Thymus (tissue), 11 donors: Measurements from ENCODE around the gene RHBDD2. TPM values are rescaled to one million over a fixed set of nuclear protein-coding genes. Genes with fewer than 3 reads are reported as not detected.
"Not testable (repeated sequence)": the region's sequence is repeated elsewhere in the genome, so short reads cannot be mapped to it uniquely, and the experiment has no call there.

ENCODE experiments used
- DNase-seq, 9 donors: peaks; one replicate each; pipeline ENCODE4 v3.0.0-alpha.2; 2013; ENCODE audit warnings: low spot score in 9 of 9, low read depth in 6 of 9, missing footprints in 1 of 9
- H3K27ac ChIP-seq, 2 donors: one replicate each; pipeline ENCODE4 v1.5.1; 2013; ENCODE audit warnings: control low read depth in 1 of 2, low read depth in 1 of 2, low read length in 1 of 2, mild to moderate bottlenecking in 1 of 2, moderate library complexity in 1 of 2
- H3K27me3 ChIP-seq, 2 donors: one replicate each; pipeline ENCODE4 v1.5.1; 2013; ENCODE audit warnings: low read length in 1 of 2; ENCODE audit not compliant: control insufficient read depth in 2 of 2, insufficient read depth in 1 of 2
- H3K36me3 ChIP-seq, 2 donors: one replicate each; pipeline ENCODE4 v1.5.1; 2013; ENCODE audit warnings: low read length in 1 of 2, mild to moderate bottlenecking in 1 of 2, moderate library complexity in 1 of 2; ENCODE audit not compliant: control insufficient read depth in 2 of 2, insufficient read depth in 2 of 2
- H3K4me1 ChIP-seq, 2 donors: one replicate each; pipeline ENCODE4 v1.5.1; 2013; ENCODE audit warnings: low read length in 2 of 2; ENCODE audit not compliant: control insufficient read depth in 2 of 2, insufficient read depth in 2 of 2
- H3K4me3 ChIP-seq, 2 donors: one replicate each; pipeline ENCODE4 v1.5.1; 2013; ENCODE audit warnings: low read length in 2 of 2, control low read depth in 1 of 2, mild to moderate bottlenecking in 1 of 2
- H3K9me3 ChIP-seq, 2 donors: one replicate each; pipeline ENCODE4 v1.5.1; 2013; ENCODE audit warnings: low read length in 1 of 2, mild to moderate bottlenecking in 1 of 2; ENCODE audit not compliant: control insufficient read depth in 2 of 2, insufficient read depth in 1 of 2
- WGBS: extraction: QIAGEN DNeasy Blood & Tissue Kit; methylation state at CpG from one replicate; pipeline ENCODE4 v1.1.7; 2013; 5-methylcytosine and 5-hydroxymethylcytosine counted together
- polyA plus RNA-seq: library from polyadenylated mRNA; stranded (reverse); fragments of 200-250 nt; gene quantifications from one replicate; pipeline ENCODE4 v1.2.3, GENCODE V29; 2013
- total RNA-seq: library from RNA; stranded (reverse); fragments of 120-200 nt; gene quantifications from one replicate; pipeline ENCODE4 v1.2.4, GENCODE V29; 2013
- donor health status: healthy.

RHBDD2 gene
- total and polyA plus RNA-seq, 2 donors, result 18.3 to 90.7 TPM

GRCh38 chr7:75889826-75890225 lies 11.0 kb downstream of the RHBDD2 start:
- Histone ChIP-seq H3K9me3 (no peaks in the 10 kb centered on the region), H3K4me1 (peaks cover 0 to 2% of the 10 kb centered on the region in 2 donors), H3K4me3 (no peak overlapping the region), H3K27ac (no peak overlapping the region), H3K27me3 (no peaks in the 10 kb centered on the region), H3K36me3 (peaks cover 37 to 46% of the 10 kb centered on the region in 2 donors)
- DNase-seq, result no peak
- 96% methylated on average over 11 of the region's 11 CpGs for WGBS

GRCh38 chr7:75891237-75891636 lies 12.4 kb downstream of the RHBDD2 start:
- not testable (repeated sequence) for H3K27ac ChIP-seq, H3K9me3 ChIP-seq, H3K4me3 ChIP-seq, H3K27me3 ChIP-seq, H3K4me1 ChIP-seq, DNase-seq
- WGBS, result 92% methylated on average over 7 of the region's 7 CpGs
- peaks cover 23 to 33% of the 10 kb centered on the region in 2 donors for H3K36me3 ChIP-seq

- Histone ChIP-seq H3K9me3 (no peaks in the 10 kb centered on the region), H3K27me3 (no peaks in the 10 kb centered on the region), H3K27ac (no peak overlapping the region), H3K4me3 (no peak overlapping the region), H3K36me3 (peaks cover 19 to 27% of the 10 kb centered on the region in 2 donors), H3K4me1 (peaks cover 0 to 2% of the 10 kb centered on the region in 2 donors)
- DNase-seq, result no peak
- 98% methylated on average over 7 of the region's 7 CpGs for WGBS
These were observed 13.1 kb downstream of the RHBDD2 start for GRCh38 chr7:75891815-75892411.

- H3K27ac ChIP-seq, result peak overlapping the region in 1 of 2 donors; percentile 61
- H3K4me3 ChIP-seq, result no peak overlapping the region
- DNase-seq, result no peak
- WGBS, result 89% methylated on average over 15 of the region's 15 CpGs
- no peaks in the 10 kb centered on the region for H3K27me3 ChIP-seq
- peaks cover 16 to 23% of the 10 kb centered on the region in 2 donors for H3K36me3 ChIP-seq
- H3K4me1 ChIP-seq, result peaks cover 0 to 2% of the 10 kb centered on the region in 2 donors
- no peaks in the 10 kb centered on the region for H3K9me3 ChIP-seq
These were observed 13.9 kb downstream of the RHBDD2 start for GRCh38 chr7:75892634-75893272.

GRCh38 chr7:75896803-75897327 lies 18.0 kb downstream of the RHBDD2 start:
- Histone ChIP-seq H3K4me3 (no peak overlapping the region), H3K36me3 (peaks cover 0 to 1% of the 10 kb centered on the region in 2 donors), H3K27ac (no peak overlapping the region), H3K27me3 (no peaks in the 10 kb centered on the region), H3K9me3 (no peaks in the 10 kb centered on the region), H3K4me1 (peaks cover 0 to 2% of the 10 kb centered on the region in 2 donors)
- 97% methylated on average over 6 of the region's 6 CpGs for WGBS
- no peak for DNase-seq

GRCh38 chr7:75900617-75901315 lies 21.9 kb downstream of the RHBDD2 start:
- 95% methylated on average over 9 of the region's 9 CpGs for WGBS
- DNase-seq, result no peak
- Histone ChIP-seq H3K27ac (no peak overlapping the region), H3K27me3 (no peaks in the 10 kb centered on the region), H3K9me3 (no peaks in the 10 kb centered on the region), H3K4me1 (peaks cover 0 to under 1% of the 10 kb centered on the region in 2 donors), H3K36me3 (no peaks in the 10 kb centered on the region), H3K4me3 (no peak overlapping the region)

GRCh38 chr7:75905785-75906604 lies 27.2 kb downstream of the RHBDD2 start:
- H3K27ac ChIP-seq, result no peak overlapping the region
- WGBS, result 66% methylated on average over 17 of the region's 17 CpGs
- DNase-seq, result peak in 1 of 9 donors; percentile 33
- peaks cover 0 to 2% of the 10 kb centered on the region in 2 donors for H3K27me3 ChIP-seq
- H3K9me3 ChIP-seq, result no peaks in the 10 kb centered on the region
- no peak overlapping the region for H3K4me3 ChIP-seq
- no peaks in the 10 kb centered on the region for H3K36me3 ChIP-seq
- peaks cover 0 to 8% of the 10 kb centered on the region in 2 donors for H3K4me1 ChIP-seq

- H3K4me3 ChIP-seq, result no peak overlapping the region
- 95% methylated on average over 10 of the region's 10 CpGs for WGBS
- no peak overlapping the region for H3K27ac ChIP-seq
- H3K27me3 ChIP-seq, result peaks cover 0 to 2% of the 10 kb centered on the region in 2 donors
- H3K4me1 ChIP-seq, result peaks cover 0 to 8% of the 10 kb centered on the region in 2 donors
- DNase-seq, result no peak
- no peaks in the 10 kb centered on the region for H3K36me3 ChIP-seq
- no peaks in the 10 kb centered on the region for H3K9me3 ChIP-seq
These were observed 28.3 kb downstream of the RHBDD2 start for GRCh38 chr7:75906991-75907667.
